ENCODE data around the gene FGD1. TPM values are rescaled to one million over a fixed set of nuclear protein-coding genes. Genes with fewer than 3 reads are reported as not detected.
A peak's percentile ranks its signal among the peaks of the same experiment; 100 is the strongest.
"Not testable (repeated sequence)": the region's sequence is repeated elsewhere in the genome, so short reads cannot be mapped to it uniquely, and the experiment has no call there.

The FGD1 gene
- total RNA-seq, result under 1 TPM; 0.32 to 0.46 TPM

DNA sequence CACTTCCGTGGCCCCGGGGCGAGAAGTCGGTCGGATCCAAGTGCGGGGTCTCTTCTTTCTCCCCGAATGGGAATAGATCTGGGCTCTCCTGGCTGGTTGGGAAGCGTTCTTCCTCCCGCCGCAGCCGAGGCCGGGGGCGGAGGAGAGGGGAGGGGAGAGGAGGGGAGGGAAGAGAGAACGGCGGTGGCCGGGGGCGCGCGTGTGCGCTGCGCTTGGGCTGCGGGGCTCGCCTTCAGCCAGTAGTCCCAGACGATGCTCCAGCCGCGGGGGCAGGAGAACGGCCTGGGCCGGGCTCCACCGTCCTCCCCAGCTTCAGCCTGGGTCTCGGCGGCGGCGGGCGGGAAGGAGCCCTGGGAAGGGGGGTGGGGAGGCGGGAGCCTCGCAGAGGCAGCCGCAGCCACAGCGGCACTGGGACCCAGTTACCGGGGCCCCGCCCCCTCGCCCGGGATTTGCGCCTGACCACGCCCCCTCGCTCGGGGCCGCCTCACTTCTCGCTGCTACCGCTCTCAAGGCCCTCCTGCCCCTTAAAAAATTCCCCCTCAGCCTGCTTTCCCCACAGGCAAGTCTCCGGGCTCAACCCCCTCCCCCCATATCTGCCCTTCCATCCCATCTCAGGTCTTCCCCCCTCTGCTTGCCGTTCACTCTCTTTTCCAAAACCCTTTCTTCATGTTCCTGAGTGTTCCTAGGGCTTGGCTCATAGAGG, at the start of gene FGD1:
FGD1 (minus strand) TSS at position 421 of the 703 bp plus-strand sequence. CDS start 802 bp downstream, outside the sequence.
- Mint-ChIP-seq H3K4me3 (peak within 1 kb of the TSS; percentile 68 to 73), H3K27ac (no peak within 1 kb of the TSS), H3K9me3 (no peaks in the 10 kb centered on the region), H3K36me3 (ENCODE audit: insufficient read depth in 2 of 2) (peaks cover 0 to 3% of the 10 kb centered on the region in 2 donors), H3K27me3 (ENCODE audit: low read depth) (peaks cover 52% of the 10 kb centered on the region), H3K4me1 (ENCODE audit: low read depth) (peaks cover 8% of the 10 kb centered on the region)
- ATAC-seq (replicated peaks in 1 of 2) (peak; percentile 71 to 75), DNase-seq (peak; percentile 43 to 47)

DNA sequence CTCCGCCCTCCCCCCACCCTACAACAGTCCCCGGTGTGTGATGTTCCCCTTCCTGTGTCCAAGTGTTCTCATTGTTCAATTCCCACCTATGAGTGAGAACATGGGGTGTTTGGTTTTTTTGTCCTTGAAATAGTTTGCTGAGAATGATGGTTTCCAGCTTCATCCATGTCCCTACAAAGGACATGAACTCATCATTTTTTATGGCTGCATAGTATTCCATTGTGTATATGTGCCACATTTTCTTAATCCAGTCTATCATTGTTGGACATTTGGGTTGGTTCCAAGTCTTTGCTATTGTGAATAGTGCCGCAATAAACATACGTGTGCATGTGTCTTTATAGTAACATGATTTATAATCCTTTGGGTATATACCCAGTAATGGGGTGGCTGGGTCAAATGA, 46.2 kb upstream of the FGD1 start:
- H3K9me3 Mint-ChIP-seq; ATAC-seq (replicated peaks in 1 of 2); H3K27me3 Mint-ChIP-seq (ENCODE audit: low read depth); H3K27ac Mint-ChIP-seq; DNase-seq; H3K4me3 Mint-ChIP-seq; H3K4me1 Mint-ChIP-seq (ENCODE audit: low read depth): not testable (repeated sequence)
- peaks cover 11 to 20% of the 10 kb centered on the region in 2 donors for H3K36me3 Mint-ChIP-seq (ENCODE audit: insufficient read depth in 2 of 2)

- H3K27me3 Mint-ChIP-seq (ENCODE audit: low read depth), result no peaks in the 10 kb centered on the region
- DNase-seq (no peak), ATAC-seq (replicated peaks in 1 of 2) (no peak)
- no peak overlapping the region for H3K4me3 Mint-ChIP-seq
- H3K36me3 Mint-ChIP-seq (ENCODE audit: insufficient read depth in 2 of 2), result peaks cover 11 to 24% of the 10 kb centered on the region in 2 donors
- no peaks in the 10 kb centered on the region for H3K9me3 Mint-ChIP-seq
- peaks cover under 1% of the 10 kb centered on the region for H3K4me1 Mint-ChIP-seq (ENCODE audit: low read depth)
- H3K27ac Mint-ChIP-seq, result no peak overlapping the region
Observed at GRCh38 chrX:54540289-54540688, 44.3 kb upstream of the FGD1 start.

GRCh38 chrX:54534271-54534670, 38.2 kb upstream of the FGD1 start:
- peaks cover 40% of the 10 kb centered on the region for H3K4me1 Mint-ChIP-seq (ENCODE audit: low read depth)
- H3K27me3 Mint-ChIP-seq (ENCODE audit: low read depth), result peaks cover 6% of the 10 kb centered on the region
- H3K27ac Mint-ChIP-seq, result peak overlapping the region; percentile 54
- peaks cover 8 to 16% of the 10 kb centered on the region in 2 donors for H3K36me3 Mint-ChIP-seq (ENCODE audit: insufficient read depth in 2 of 2)
- peak overlapping the region; percentile 23 to 42 for H3K4me3 Mint-ChIP-seq
- H3K9me3 Mint-ChIP-seq, result no peaks in the 10 kb centered on the region
- DNase-seq, result no peak
- no peak for ATAC-seq (replicated peaks in 1 of 2)

DNA sequence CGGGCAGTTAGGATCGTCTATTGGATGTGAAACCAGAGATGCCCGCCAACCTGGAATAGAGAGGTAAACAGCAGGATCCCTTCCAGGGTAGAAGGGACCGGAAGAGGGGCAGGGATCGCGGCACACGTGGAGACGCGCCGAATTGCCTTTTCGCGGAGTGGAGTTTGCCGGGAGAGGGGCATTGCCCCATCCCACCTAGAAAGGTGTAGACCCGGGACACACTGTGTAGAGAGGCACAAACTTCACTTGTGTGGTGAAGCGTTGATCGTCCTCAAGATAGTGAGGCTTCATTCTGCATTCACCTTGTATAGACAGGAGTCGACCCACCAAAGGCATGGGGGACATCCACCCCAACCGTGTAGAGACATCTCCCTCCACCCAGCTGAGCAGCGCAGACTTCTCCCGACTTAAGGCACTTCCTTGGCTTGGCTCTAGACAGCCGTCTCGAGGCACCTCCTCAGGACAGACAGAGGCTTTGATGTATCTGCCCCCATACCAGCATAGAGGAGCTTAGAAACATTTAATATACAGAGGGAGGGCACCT, 34.4 kb upstream of the FGD1 start:
- Mint-ChIP-seq H3K27me3 (ENCODE audit: low read depth) (peaks cover 6% of the 10 kb centered on the region), H3K36me3 (ENCODE audit: insufficient read depth in 2 of 2) (peaks cover 14 to 15% of the 10 kb centered on the region in 2 donors), H3K4me3 (peak overlapping the region; percentile 88 to 97), H3K9me3 (peaks cover 2 to 7% of the 10 kb centered on the region in 2 donors), H3K4me1 (ENCODE audit: low read depth) (peaks cover 40% of the 10 kb centered on the region), H3K27ac (peak overlapping the region; percentile 96)
- DNase-seq (peak; percentile 2), ATAC-seq (replicated peaks in 1 of 2) (peak; percentile 5 to 27)

GRCh38 chrX:54529552-54530356, 33.7 kb upstream of the FGD1 start, which contains the start of gene GNL3L:
Gene GNL3L (plus strand): TSS chrX:54530219. CDS start chrX:54532567, 2,348 bp downstream.
- Mint-ChIP-seq H3K4me3 (peak within 1 kb of the TSS; percentile 88 to 97), H3K9me3 (peaks cover 2 to 7% of the 10 kb centered on the region in 2 donors), H3K27me3 (ENCODE audit: low read depth) (peaks cover 9% of the 10 kb centered on the region), H3K27ac (peak within 1 kb of the TSS; percentile 96), H3K36me3 (ENCODE audit: insufficient read depth in 2 of 2) (peaks cover 14 to 15% of the 10 kb centered on the region in 2 donors), H3K4me1 (ENCODE audit: low read depth) (peaks cover 34% of the 10 kb centered on the region)
- DNase-seq (peak; percentile 81 to 85), ATAC-seq (replicated peaks in 1 of 2) (peak; percentile 90)

DNA sequence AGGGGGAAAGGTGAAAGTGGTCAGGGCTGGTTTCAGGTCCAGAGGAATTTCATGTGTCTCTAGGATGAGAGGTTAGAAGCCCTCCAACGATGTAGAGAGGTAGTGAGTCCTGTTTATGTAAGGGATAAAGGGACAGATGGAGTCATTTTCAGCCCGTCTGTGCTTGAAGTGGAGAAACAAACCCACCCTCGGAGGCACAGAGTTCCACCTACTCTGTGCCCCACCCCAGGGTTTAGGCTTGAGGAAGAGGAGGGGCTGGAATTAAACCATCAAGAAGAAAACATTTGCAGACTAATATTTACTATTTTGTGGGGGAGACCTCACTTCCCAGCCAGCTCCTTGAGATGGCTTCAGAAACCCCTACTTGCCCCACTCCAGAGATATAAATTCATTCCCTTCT, 33.1 kb upstream of the FGD1 start:
- H3K9me3 Mint-ChIP-seq, result peaks cover 2 to 7% of the 10 kb centered on the region in 2 donors
- H3K4me3 Mint-ChIP-seq, result peak overlapping the region; percentile 84 to 88
- H3K4me1 Mint-ChIP-seq (ENCODE audit: low read depth), result peaks cover 28% of the 10 kb centered on the region
- DNase-seq, result no peak
- peak overlapping the region; percentile 84 for H3K27ac Mint-ChIP-seq
- ATAC-seq (replicated peaks in 1 of 2), result no peak
- H3K36me3 Mint-ChIP-seq (ENCODE audit: insufficient read depth in 2 of 2), result peaks cover 10 to 12% of the 10 kb centered on the region in 2 donors
- H3K27me3 Mint-ChIP-seq (ENCODE audit: low read depth), result peaks cover 12% of the 10 kb centered on the region

- no peak overlapping the region for H3K4me3 Mint-ChIP-seq
- H3K4me1 Mint-ChIP-seq (ENCODE audit: low read depth), result no peaks in the 10 kb centered on the region
- DNase-seq (no peak), ATAC-seq (replicated peaks in 1 of 2) (no peak)
- peaks cover 12% of the 10 kb centered on the region for H3K27me3 Mint-ChIP-seq (ENCODE audit: low read depth)
- peaks cover 2% of the 10 kb centered on the region in 2 donors for H3K36me3 Mint-ChIP-seq (ENCODE audit: insufficient read depth in 2 of 2)
- no peak overlapping the region for H3K27ac Mint-ChIP-seq
- peaks cover 0 to 3% of the 10 kb centered on the region in 2 donors for H3K9me3 Mint-ChIP-seq
Observed at GRCh38 chrX:54509400-54509799, 13.4 kb upstream of the FGD1 start.

- Mint-ChIP-seq H3K36me3 (ENCODE audit: insufficient read depth in 2 of 2) (peaks cover 0 to 3% of the 10 kb centered on the region in 2 donors), H3K4me3 (peak overlapping the region; percentile 68 to 73), H3K4me1 (ENCODE audit: low read depth) (peaks cover 8% of the 10 kb centered on the region), H3K27ac (no peak overlapping the region), H3K9me3 (no peaks in the 10 kb centered on the region), H3K27me3 (ENCODE audit: low read depth) (peaks cover 52% of the 10 kb centered on the region)
- ATAC-seq (replicated peaks in 1 of 2) (no peak), DNase-seq (no peak)
Observed at GRCh38 chrX:54496936-54497335, 902 bp upstream of the FGD1 start.

GRCh38 chrX:54496517-54496852, 451 bp upstream of the FGD1 start:
- Mint-ChIP-seq H3K9me3 (no peaks in the 10 kb centered on the region), H3K4me3 (peak overlapping the region; percentile 68 to 73), H3K27ac (no peak overlapping the region), H3K36me3 (ENCODE audit: insufficient read depth in 2 of 2) (peaks cover 0 to 3% of the 10 kb centered on the region in 2 donors), H3K4me1 (ENCODE audit: low read depth) (peaks cover 8% of the 10 kb centered on the region), H3K27me3 (ENCODE audit: low read depth) (peaks cover 52% of the 10 kb centered on the region)
- ATAC-seq (replicated peaks in 1 of 2), result no peak
- DNase-seq, result no peak

- no peak for DNase-seq
- ATAC-seq (replicated peaks in 1 of 2), result peak; percentile 50 to 59
- peaks cover 0 to 3% of the 10 kb centered on the region in 2 donors for H3K36me3 Mint-ChIP-seq (ENCODE audit: insufficient read depth in 2 of 2)
- H3K4me3 Mint-ChIP-seq, result peak overlapping the region; percentile 45 to 68
- no peaks in the 10 kb centered on the region for H3K9me3 Mint-ChIP-seq
- peaks cover 46% of the 10 kb centered on the region for H3K27me3 Mint-ChIP-seq (ENCODE audit: low read depth)
- no peak overlapping the region for H3K27ac Mint-ChIP-seq
- H3K4me1 Mint-ChIP-seq (ENCODE audit: low read depth), result peaks cover 8% of the 10 kb centered on the region
Observed at GRCh38 chrX:54494989-54495813, 833 bp downstream of the FGD1 start.

DNA sequence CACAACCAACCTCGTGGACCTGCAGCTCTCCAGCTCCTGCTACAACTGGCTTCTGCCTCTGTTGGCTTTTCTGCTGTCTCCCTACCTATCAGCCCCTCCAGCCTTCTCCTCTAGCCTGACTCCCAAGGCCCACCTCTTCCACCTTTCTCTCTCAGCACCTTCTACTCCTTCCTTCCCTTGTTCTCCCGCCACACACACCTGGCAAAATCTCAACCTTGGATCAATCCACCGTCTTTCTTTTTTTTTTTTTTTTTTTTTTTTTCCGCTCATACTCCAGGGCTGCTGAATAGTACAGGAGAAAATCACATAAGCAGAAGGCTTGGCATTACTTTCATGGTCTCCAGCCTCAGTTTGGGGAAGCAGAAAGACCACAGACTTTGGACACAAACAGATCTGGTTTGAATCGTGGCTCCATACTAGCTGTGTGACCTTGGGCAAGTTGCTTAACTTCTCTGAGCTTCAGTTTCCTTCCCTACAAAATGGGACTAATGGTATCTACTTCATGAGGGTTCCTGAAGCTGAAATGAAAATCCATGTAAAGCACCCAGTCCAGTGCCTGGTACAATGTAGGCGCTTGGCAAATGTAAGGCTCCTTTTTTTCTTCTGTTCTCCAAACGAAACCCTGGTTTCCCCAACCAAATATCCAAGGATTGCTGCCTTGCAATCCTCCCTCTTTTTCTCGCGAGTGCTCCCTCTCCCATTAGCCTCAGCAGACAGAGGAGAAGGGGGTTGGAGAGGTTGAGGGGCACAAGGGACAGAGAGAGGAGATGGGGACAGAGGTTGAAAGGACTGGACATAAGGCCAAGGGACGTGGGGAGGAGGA, 1.7 kb downstream of the FGD1 start:
- Mint-ChIP-seq H3K4me1 (ENCODE audit: low read depth) (peaks cover 8% of the 10 kb centered on the region), H3K9me3 (peaks cover 0 to 3% of the 10 kb centered on the region in 2 donors), H3K4me3 (peak overlapping the region; percentile 45 to 59), H3K27me3 (ENCODE audit: low read depth) (peaks cover 44% of the 10 kb centered on the region), H3K27ac (no peak overlapping the region), H3K36me3 (ENCODE audit: insufficient read depth in 2 of 2) (peaks cover 0 to 5% of the 10 kb centered on the region in 2 donors)
- DNase-seq (no peak), ATAC-seq (replicated peaks in 1 of 2) (no peak)

Data from activated T-cell treated with anti-CD3 and anti-CD28 coated beads, Interleukin-2, amount 50 U/mL, for 72 hours (primary cell).